Measurements from ENCODE around the gene NOS1AP.
A peak's percentile ranks its signal among the peaks of the same experiment; 100 is the strongest.
"Not testable (repeated sequence)": the region's sequence is repeated elsewhere in the genome, so short reads cannot be mapped to it uniquely, and the experiment has no call there.

NOS1AP gene

GRCh38 chr1:162036163-162036562, 33.3 kb upstream of the NOS1AP start:
- H3K4me3 ChIP-seq (ENCODE audit: low read length) = no peak overlapping the region
- TF ChIP-seq, protein P1, sequence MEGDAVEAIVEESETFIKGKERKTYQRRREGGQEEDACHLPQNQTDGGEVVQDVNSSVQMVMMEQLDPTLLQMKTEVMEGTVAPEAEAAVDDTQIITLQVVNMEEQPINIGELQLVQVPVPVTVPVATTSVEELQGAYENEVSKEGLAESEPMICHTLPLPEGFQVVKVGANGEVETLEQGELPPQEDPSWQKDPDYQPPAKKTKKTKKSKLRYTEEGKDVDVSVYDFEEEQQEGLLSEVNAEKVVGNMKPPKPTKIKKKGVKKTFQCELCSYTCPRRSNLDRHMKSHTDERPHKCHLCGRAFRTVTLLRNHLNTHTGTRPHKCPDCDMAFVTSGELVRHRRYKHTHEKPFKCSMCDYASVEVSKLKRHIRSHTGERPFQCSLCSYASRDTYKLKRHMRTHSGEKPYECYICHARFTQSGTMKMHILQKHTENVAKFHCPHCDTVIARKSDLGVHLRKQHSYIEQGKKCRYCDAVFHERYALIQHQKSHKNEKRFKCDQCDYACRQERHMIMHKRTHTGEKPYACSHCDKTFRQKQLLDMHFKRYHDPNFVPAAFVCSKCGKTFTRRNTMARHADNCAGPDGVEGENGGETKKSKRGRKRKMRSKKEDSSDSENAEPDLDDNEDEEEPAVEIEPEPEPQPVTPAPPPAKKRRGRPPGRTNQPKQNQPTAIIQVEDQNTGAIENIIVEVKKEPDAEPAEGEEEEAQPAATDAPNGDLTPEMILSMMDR (IDR thresholded peaks at IDR 0.05; ENCODE audit: insufficient read depth, low read depth, low read length, missing control alignments) = no peak
- DNase-seq (ENCODE audit: low read depth) = no peak

- DNase-seq (ENCODE audit: low read depth) = no peak
- TF ChIP-seq, protein P1 (IDR thresholded peaks at IDR 0.05; ENCODE audit: insufficient read depth, low read depth, low read length, missing control alignments) = no peak
- H3K4me3 ChIP-seq (ENCODE audit: low read length) = no peak overlapping the region
Observed at GRCh38 chr1:162038624-162039023, 30.9 kb upstream of the NOS1AP start.

GRCh38 chr1:162040001-162040400, 29.5 kb upstream of the NOS1AP start:
- DNase-seq (ENCODE audit: low read depth) = no peak
- H3K4me3 ChIP-seq (ENCODE audit: low read length) = no peak overlapping the region

GRCh38 chr1:162040657-162041056, 28.8 kb upstream of the NOS1AP start:
- no peak overlapping the region for H3K4me3 ChIP-seq (ENCODE audit: low read length)
- TF ChIP-seq, protein P1 (IDR thresholded peaks at IDR 0.05; ENCODE audit: insufficient read depth, low read depth, low read length, missing control alignments) = peak; percentile 55
- DNase-seq (ENCODE audit: low read depth) = peak; percentile 74

More at GRCh38 chr1:162040001-162040400, 29.5 kb upstream of the NOS1AP start:
- TF ChIP-seq, protein P1 (IDR thresholded peaks at IDR 0.05; ENCODE audit: insufficient read depth, low read depth, low read length, missing control alignments) = no peak

DNA sequence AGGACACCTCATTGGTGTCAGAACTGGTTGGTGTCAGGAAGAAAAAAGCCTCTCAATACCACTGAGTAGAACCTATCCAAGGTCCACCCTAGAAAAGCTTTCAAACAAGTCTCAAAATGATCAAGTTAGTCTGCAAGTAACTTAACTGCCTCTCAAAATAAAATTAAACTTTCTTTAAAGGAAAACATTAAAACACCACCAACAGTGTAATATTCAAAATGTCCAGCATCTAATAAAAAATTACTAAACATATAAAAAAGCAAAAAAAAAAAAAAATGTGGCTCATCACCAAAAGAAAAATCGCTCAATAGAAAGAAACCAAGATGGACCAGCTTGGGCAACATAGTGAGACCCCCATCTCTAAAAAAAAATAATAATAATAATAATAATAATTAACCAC, 27.1 kb upstream of the NOS1AP start:
- TF ChIP-seq, protein P1 (IDR thresholded peaks at IDR 0.05; ENCODE audit: insufficient read depth, low read depth, low read length, missing control alignments) = no peak
- DNase-seq (ENCODE audit: low read depth) = no peak
- H3K4me3 ChIP-seq (ENCODE audit: low read length) = no peak overlapping the region

- no peak for DNase-seq (ENCODE audit: low read depth)
- no peak overlapping the region for H3K4me3 ChIP-seq (ENCODE audit: low read length)
- TF ChIP-seq, protein P1 (IDR thresholded peaks at IDR 0.05; ENCODE audit: insufficient read depth, low read depth, low read length, missing control alignments) = no peak
Observed at GRCh38 chr1:162046921-162047320, 22.6 kb upstream of the NOS1AP start.

DNA sequence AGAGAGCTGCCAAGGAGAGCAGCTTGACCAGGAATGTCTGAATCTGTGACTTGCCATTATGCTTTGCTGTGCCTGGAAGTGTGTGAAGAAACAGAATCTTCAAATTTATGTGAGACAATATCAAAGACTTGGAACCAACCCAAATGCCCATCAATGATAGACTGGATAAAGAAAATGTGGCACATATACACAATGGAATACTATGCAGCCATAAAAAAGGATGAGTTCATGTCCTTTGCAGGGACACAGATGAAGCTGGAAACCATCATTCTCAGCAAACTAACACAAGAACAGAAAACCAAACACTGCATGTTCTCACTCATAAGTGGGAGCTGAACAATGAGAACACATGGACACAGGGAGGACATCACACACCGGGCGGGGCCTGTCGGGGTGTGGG, 15.5 kb upstream of the NOS1AP start:
- H3K4me3 ChIP-seq (ENCODE audit: low read length); DNase-seq (ENCODE audit: low read depth): not testable (repeated sequence)

Data from epithelial cell of esophagus (primary cell).